Activated CD4-positive, alpha-beta T cell treated with anti-CD3 and anti-CD28 coated beads for 36 hours (primary cell): ENCODE data around the gene PARN. TPM values are rescaled to one million over a fixed set of nuclear protein-coding genes. Genes with fewer than 3 reads are reported as not detected.
A peak's percentile ranks its signal among the peaks of the same experiment; 100 is the strongest.
"Not testable (repeated sequence)": the region's sequence is repeated elsewhere in the genome, so short reads cannot be mapped to it uniquely, and the experiment has no call there.

Experiments used
- ATAC-seq: fragments of 200-7000 bp; cut with Tn5 transposase; one replicate; pipeline ENCODE4 v1.10.0; 2021; ENCODE audit warnings: mild to moderate bottlenecking, moderate library complexity
- CTCF ChIA-PET: fragments of 350-600 bp; sonication (Branson Sonifier 250); formaldehyde crosslinking; loops from one replicate; lab custom pipeline; 2021; ENCODE audit warnings: antibody characterized with exemption; lab: Charles Lee
- POLR2A ChIA-PET: fragments of 350-600 bp; sonication (Branson Sonifier 250); formaldehyde crosslinking; loops from one replicate; lab custom pipeline; 2021; ENCODE audit warnings: antibody characterized with exemption, inconsistent platforms; lab: Charles Lee
- DNase-seq: peaks from one replicate; pipeline ENCODE4 v3.0.0-alpha.2; 2020
- H3K27ac Mint-ChIP-seq: one replicate; pipeline ENCODE4 v1.8.0; 2021; ENCODE audit warnings: mixed read lengths
- H3K27me3 Mint-ChIP-seq: one replicate; pipeline ENCODE4 v1.8.0; 2021; ENCODE audit warnings: mixed read lengths
- H3K36me3 Mint-ChIP-seq: one replicate; pipeline ENCODE4 v1.8.0; 2021; ENCODE audit warnings: low read depth, mixed read lengths
- H3K4me1 Mint-ChIP-seq: one replicate; pipeline ENCODE4 v1.8.0; 2021; ENCODE audit warnings: mixed read lengths
- H3K4me3 Mint-ChIP-seq: one replicate; pipeline ENCODE4 v1.8.0; 2021; ENCODE audit warnings: mild to moderate bottlenecking, moderate library complexity, mixed read lengths
- H3K9me3 Mint-ChIP-seq: one replicate; pipeline ENCODE4 v1.8.0; 2021; ENCODE audit warnings: low read depth, mixed read lengths
- intact Hi-C, 2 experiments: fragments of 100-400 bp; cut with DNase I in 1 of 2; cut with micrococcal nuclease in 1 of 2; formaldehyde crosslinking; loops; one replicate each; pipeline versions ENCODE4 v1.14.2 to v1.15.1; 2022 to 2024; cut with DNase I, micrococcal nuclease
- total RNA-seq, 2 experiments: library from RNA; stranded (reverse); gene quantifications; one replicate each; pipeline ENCODE4 v1.2.3, GENCODE V29; 2021

Gene PARN
- total RNA-seq, 2 experiments from 2014 or later: 46.4 to 64.1 TPM

GRCh38 chr16:14446796-14447195 is 183.3 kb downstream of the PARN start:
- intact Hi-C loops: no loop called here
- Mint-ChIP-seq H3K27me3 (no peaks in the 10 kb centered on the region), H3K9me3 (no peaks in the 10 kb centered on the region), H3K4me1 (no peaks in the 10 kb centered on the region), H3K27ac (no peak overlapping the region), H3K36me3 (peaks cover 10% of the 10 kb centered on the region), H3K4me3 (no peak overlapping the region)
- DNase-seq (no peak), ATAC-seq (no peak)
- ChIA-PET POLR2A (no interaction called here), CTCF (interaction anchor here (0.6 to 0.8 kb wide), 2 partner anchors 9 to 146 kb away, joined by 3 to 4 read pairs; no protein-coding TSS in a partner anchor)

DNA sequence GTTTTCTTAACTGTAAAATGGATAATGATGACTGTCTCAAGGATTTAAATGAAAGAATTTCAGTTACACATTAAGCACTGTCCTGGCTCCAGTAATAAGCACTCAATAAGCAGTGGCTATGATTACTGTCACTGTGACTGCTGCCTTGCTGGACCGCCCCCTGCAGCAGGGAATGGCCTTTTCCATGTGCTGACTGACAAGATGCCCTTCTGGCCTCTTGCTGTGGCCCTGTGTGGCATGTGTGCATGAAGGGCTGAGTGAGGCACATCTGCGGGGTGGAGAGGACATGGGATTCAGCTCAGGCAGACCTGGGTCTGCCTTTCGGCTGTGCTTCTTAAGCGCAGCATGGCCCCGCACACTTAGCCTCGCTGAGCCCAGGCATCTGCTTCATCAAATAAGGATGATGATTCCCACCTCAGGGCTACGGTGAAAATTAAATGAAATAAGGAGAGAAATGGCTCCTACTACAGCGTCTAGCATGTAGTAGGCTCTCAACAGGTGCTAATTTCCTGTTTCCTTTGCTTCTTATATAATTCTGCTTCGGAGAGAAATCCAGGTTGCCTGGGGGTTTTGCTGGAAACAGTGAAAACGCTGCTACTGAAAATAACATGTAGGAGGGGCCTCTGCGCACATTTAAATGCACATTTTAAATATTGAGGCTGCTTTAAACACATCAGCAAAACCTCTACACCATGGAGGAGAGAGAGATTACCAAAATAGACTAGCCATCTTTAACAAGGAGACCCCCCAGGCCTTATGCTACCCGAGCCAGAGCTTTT is 183.9 kb downstream of the PARN start:
- H3K27me3 Mint-ChIP-seq: no peaks in the 10 kb centered on the region
- CTCF ChIA-PET: no interaction called here
- ATAC-seq: no peak
- no peak for DNase-seq
- H3K36me3 Mint-ChIP-seq: peaks cover 10% of the 10 kb centered on the region
- H3K4me1 Mint-ChIP-seq: no peaks in the 10 kb centered on the region
- H3K27ac Mint-ChIP-seq: no peak overlapping the region
- intact Hi-C loops: no loop called here
- H3K9me3 Mint-ChIP-seq: no peaks in the 10 kb centered on the region
- no peak overlapping the region for H3K4me3 Mint-ChIP-seq
- POLR2A ChIA-PET: no interaction called here

DNA sequence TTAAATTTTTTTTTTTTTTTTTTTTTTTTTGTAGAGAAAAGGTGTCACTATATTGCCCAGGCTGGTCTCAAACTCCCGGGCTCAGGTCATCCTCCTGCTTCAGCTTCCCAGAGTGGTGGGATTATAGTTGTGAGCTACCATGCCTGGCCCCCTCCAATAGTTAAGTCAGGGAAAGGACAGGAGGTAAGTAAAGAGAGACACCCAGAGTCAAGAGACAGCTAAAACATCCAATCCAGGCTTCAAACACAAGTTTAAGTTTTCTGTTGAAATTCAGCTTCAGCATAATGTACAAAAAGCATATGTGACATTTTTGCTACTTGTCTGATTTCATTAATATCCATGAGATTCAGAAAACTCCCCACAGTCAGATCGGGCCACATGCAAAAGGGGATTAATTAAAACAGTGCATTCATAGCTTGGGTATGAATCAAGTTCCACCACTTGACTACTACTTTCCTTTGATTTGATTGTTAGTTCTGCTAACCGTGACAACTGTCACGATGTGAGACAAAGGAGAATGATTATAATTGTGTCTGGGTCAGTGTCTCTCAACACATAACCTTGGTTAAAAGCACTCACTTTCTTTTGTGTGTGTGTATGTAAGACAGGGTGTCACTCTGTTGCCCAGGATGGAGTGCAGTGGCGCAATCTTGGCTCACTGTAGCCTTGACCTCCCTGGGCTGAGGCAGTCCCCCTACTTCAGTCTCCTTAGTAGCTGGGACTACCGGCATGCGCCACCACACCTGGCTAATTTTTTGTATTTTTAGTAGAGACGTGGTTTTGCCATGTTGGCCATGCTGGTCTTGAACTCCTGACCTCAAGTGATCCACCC is 184.9 kb downstream of the PARN start:
- DNase-seq (no peak), ATAC-seq (no peak)
- intact Hi-C loops: no loop called here
- CTCF ChIA-PET: interaction anchor here (0.7 kb wide), 1 partner anchor 160 kb away, joined by 3 read pairs; no protein-coding TSS in a partner anchor
- no peaks in the 10 kb centered on the region for H3K27me3 Mint-ChIP-seq
- H3K27ac Mint-ChIP-seq: no peak overlapping the region
- no peak overlapping the region for H3K4me3 Mint-ChIP-seq
- no peaks in the 10 kb centered on the region for H3K9me3 Mint-ChIP-seq
- POLR2A ChIA-PET: no interaction called here
- H3K4me1 Mint-ChIP-seq: no peaks in the 10 kb centered on the region
- peaks cover 10% of the 10 kb centered on the region for H3K36me3 Mint-ChIP-seq

- H3K9me3 Mint-ChIP-seq, intact Hi-C loops: not testable (repeated sequence)
- H3K4me1 Mint-ChIP-seq: peaks cover 20% of the 10 kb centered on the region
These were observed 188.5 kb downstream of the PARN start for GRCh38 chr16:14441533-14441932.

GRCh38 chr16:14438256-14438655 is 191.8 kb downstream of the PARN start:
- H3K9me3 Mint-ChIP-seq: no peaks in the 10 kb centered on the region
- ChIA-PET CTCF (interaction anchor here (0.6 kb wide), 1 partner anchor 9 kb away, joined by 3 read pairs; no protein-coding TSS in a partner anchor), POLR2A (no interaction called here)
- no peak overlapping the region for H3K4me3 Mint-ChIP-seq
- intact Hi-C loops: no loop called here
- peaks cover 19% of the 10 kb centered on the region for H3K36me3 Mint-ChIP-seq
- DNase-seq (no peak), ATAC-seq (no peak)
- H3K27ac Mint-ChIP-seq: no peak overlapping the region
- no peaks in the 10 kb centered on the region for H3K27me3 Mint-ChIP-seq
- peaks cover 30% of the 10 kb centered on the region for H3K4me1 Mint-ChIP-seq

More at GRCh38 chr16:14441533-14441932, 188.5 kb downstream of the PARN start:
- CTCF ChIA-PET, POLR2A ChIA-PET, H3K4me3 Mint-ChIP-seq, DNase-seq, H3K27ac Mint-ChIP-seq, ATAC-seq, H3K27me3 Mint-ChIP-seq, H3K36me3 Mint-ChIP-seq: not testable (repeated sequence)

DNA sequence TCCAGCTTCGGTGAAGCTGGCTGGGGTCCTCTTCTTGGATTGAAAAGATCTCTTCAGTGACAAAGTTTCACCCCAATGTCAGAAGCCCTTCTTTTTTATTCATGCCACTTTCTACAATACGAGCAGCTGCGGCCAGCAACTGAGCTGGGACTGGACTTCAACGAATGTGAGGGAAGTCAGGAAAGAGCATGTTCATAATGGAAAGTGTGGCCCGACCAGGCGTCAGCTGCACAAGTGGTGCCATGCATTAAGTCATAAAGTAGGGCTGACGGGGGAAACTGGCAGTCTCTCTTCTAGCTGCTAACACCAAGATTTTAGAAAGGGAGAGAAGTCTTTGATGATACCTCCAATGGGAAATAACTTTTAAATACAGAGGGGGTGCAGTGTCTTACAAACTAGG is 192.6 kb downstream of the PARN start:
- H3K27ac Mint-ChIP-seq: no peak overlapping the region
- no peak overlapping the region for H3K4me3 Mint-ChIP-seq
- no peaks in the 10 kb centered on the region for H3K9me3 Mint-ChIP-seq
- H3K27me3 Mint-ChIP-seq: no peaks in the 10 kb centered on the region
- ATAC-seq: no peak
- ChIA-PET POLR2A (no interaction called here), CTCF (no interaction called here)
- peaks cover 20% of the 10 kb centered on the region for H3K36me3 Mint-ChIP-seq
- DNase-seq: no peak
- intact Hi-C loops: no loop called here
- H3K4me1 Mint-ChIP-seq: peaks cover 30% of the 10 kb centered on the region

- intact Hi-C loops: no loop called here
- peaks cover 25% of the 10 kb centered on the region for H3K36me3 Mint-ChIP-seq
- H3K9me3 Mint-ChIP-seq: no peaks in the 10 kb centered on the region
- peak overlapping the region; percentile 18 for H3K4me3 Mint-ChIP-seq
- peak; percentile 19 for DNase-seq
- CTCF ChIA-PET: no interaction called here
- POLR2A ChIA-PET: no interaction called here
- peaks cover 30% of the 10 kb centered on the region for H3K4me1 Mint-ChIP-seq
- H3K27ac Mint-ChIP-seq: peak overlapping the region; percentile 27
- H3K27me3 Mint-ChIP-seq: no peaks in the 10 kb centered on the region
- peak; percentile 71 for ATAC-seq
These were observed 193.6 kb downstream of the PARN start for GRCh38 chr16:14436401-14436955.

DNA sequence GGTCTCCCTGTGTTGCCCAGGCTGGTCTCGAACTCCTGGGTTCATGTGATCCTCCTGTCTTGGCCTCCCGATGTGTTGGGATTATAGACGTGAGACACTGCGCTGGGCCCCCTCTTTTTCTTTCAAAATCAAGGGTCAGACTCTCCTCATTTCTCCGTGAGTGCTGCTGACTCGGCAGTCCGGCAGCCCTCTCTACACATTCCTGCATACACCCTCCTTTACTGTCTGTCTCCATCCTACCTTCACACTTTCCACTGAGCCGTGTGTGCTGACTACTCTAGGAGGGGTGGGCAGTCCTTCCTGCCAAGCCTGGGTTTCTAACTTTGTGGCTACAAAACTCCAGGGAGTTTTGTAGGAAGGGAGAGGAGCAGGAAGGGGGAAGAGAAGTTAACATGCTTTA is 195.2 kb downstream of the PARN start:
- intact Hi-C loops: no loop called here

DNA sequence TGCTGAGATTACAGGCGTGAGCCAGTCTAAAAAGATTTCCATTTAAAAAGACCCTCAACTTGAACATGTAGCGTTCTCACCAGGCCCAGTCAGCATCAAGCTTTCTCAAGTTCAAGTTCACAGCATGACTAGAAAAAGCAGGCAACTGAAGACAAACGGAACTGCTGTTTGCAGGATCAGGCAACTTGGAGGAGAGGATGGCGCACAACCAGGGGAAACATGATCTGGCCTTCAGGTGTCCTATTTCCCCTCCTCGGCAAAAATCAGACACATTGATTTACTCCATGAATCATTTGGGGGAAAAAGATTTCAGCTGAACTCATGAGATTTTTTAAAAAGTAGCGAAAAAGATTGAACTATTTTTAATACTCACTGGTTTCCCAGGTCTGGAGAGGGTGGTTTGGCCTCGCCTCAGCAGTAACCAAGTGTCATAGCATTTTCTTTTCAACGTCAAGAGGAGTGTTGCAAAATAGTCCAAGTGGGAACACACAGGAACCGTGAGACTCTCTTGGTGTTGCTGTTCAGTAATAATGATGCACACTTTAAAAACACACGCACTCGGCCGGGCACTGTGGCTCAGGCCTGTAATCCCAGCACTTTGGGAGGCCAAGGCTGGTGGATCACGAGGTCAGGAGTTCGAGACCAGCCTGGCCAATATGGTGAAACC is 201.0 kb downstream of the PARN start:
- DNase-seq, H3K27ac Mint-ChIP-seq, H3K9me3 Mint-ChIP-seq, intact Hi-C loops, H3K27me3 Mint-ChIP-seq, POLR2A ChIA-PET, ATAC-seq, H3K4me1 Mint-ChIP-seq, H3K4me3 Mint-ChIP-seq: not testable (repeated sequence)
- CTCF ChIA-PET: interaction anchor here (0.7 kb wide), 1 partner anchor 128 kb away, joined by 3 read pairs; no protein-coding TSS in a partner anchor
- H3K36me3 Mint-ChIP-seq: peaks cover 15% of the 10 kb centered on the region

More for the DNA sequence above, 195.2 kb downstream of the PARN start:
- ATAC-seq (no peak), DNase-seq (no peak)
- Mint-ChIP-seq H3K9me3 (no peaks in the 10 kb centered on the region), H3K27ac (no peak overlapping the region), H3K36me3 (peaks cover 28% of the 10 kb centered on the region), H3K27me3 (no peaks in the 10 kb centered on the region), H3K4me1 (peaks cover 30% of the 10 kb centered on the region), H3K4me3 (no peak overlapping the region)
- ChIA-PET CTCF (interaction anchor here (1.1 kb wide), 1 partner anchor 101 kb away, joined by 3 read pairs; no protein-coding TSS in a partner anchor), POLR2A (no interaction called here)

DNA sequence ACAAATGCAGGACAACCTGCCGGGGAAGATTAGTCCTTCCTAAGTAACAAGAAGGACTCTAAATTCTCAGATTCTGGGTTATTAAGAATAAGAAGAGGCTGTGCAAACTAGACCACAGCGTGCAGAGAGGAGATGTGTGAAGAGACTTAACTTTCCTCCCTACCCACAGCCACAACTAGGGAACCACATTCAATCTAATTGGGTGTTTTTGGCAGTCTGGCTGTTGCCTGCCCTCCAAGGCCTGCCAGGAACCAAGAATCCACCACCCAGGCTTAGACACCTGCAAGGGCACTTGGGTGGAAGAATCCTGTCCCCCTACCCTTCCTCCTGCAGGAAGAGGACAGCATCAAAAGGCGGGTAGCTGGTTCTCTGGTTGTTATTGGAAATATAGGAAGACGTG is 202.0 kb downstream of the PARN start:
- CTCF ChIA-PET: no interaction called here
- no peaks in the 10 kb centered on the region for H3K4me1 Mint-ChIP-seq

GRCh38 chr16:14427371-14427948 is 202.6 kb downstream of the PARN start:
- no peak overlapping the region for H3K4me3 Mint-ChIP-seq
- intact Hi-C loops: no loop called here
- ChIA-PET POLR2A (no interaction called here), CTCF (no interaction called here)
- H3K36me3 Mint-ChIP-seq: peaks cover 9% of the 10 kb centered on the region
- ATAC-seq: no peak
- no peak for DNase-seq
- no peaks in the 10 kb centered on the region for H3K4me1 Mint-ChIP-seq
- no peak overlapping the region for H3K27ac Mint-ChIP-seq
- no peaks in the 10 kb centered on the region for H3K9me3 Mint-ChIP-seq
- H3K27me3 Mint-ChIP-seq: no peaks in the 10 kb centered on the region

More for the DNA sequence above, 202.0 kb downstream of the PARN start:
- H3K27me3 Mint-ChIP-seq: no peaks in the 10 kb centered on the region
- H3K9me3 Mint-ChIP-seq: no peaks in the 10 kb centered on the region
- H3K36me3 Mint-ChIP-seq: peaks cover 10% of the 10 kb centered on the region
- DNase-seq (no peak), ATAC-seq (no peak)
- intact Hi-C loops: no loop called here
- POLR2A ChIA-PET: no interaction called here
- H3K4me3 Mint-ChIP-seq: no peak overlapping the region
- H3K27ac Mint-ChIP-seq: no peak overlapping the region
